ENCODE data around the gene ZNF217. TPM values are rescaled to one million over a fixed set of nuclear protein-coding genes. Genes with fewer than 3 reads are reported as not detected.
"Not testable (repeated sequence)": the region's sequence is repeated elsewhere in the genome, so short reads cannot be mapped to it uniquely, and the experiment has no call there.

The ZNF217 gene
- total RNA-seq, 1 donor from 2014 or later: 57.5 TPM

GRCh38 chr20:53532654-53533312, 60.9 kb downstream of the ZNF217 start:
- intact Hi-C loops (cut with micrococcal nuclease); H3K27ac Mint-ChIP-seq: not testable (repeated sequence)

GRCh38 chr20:53530440-53530839, 63.2 kb downstream of the ZNF217 start:
- no peak for DNase-seq (ENCODE audit: low spot score)
- Mint-ChIP-seq H3K4me1 (ENCODE audit: low read depth) (no peaks in the 10 kb centered on the region), H3K27me3 (ENCODE audit: insufficient read depth) (peaks cover 4% of the 10 kb centered on the region), H3K27ac (no peak overlapping the region), H3K9me3 (no peaks in the 10 kb centered on the region), H3K4me3 (no peak overlapping the region), H3K36me3 (ENCODE audit: low read depth) (no peaks in the 10 kb centered on the region)
- intact Hi-C loops (cut with micrococcal nuclease): no loop called here

More at GRCh38 chr20:53532654-53533312, 60.9 kb downstream of the ZNF217 start:
- not testable (repeated sequence) for H3K4me3 Mint-ChIP-seq; H3K4me1 Mint-ChIP-seq (ENCODE audit: low read depth); H3K36me3 Mint-ChIP-seq (ENCODE audit: low read depth); DNase-seq (ENCODE audit: low spot score); H3K27me3 Mint-ChIP-seq (ENCODE audit: insufficient read depth); H3K9me3 Mint-ChIP-seq

GRCh38 chr20:53529658-53530057, 64.0 kb downstream of the ZNF217 start:
- DNase-seq (ENCODE audit: low spot score): no peak
- Mint-ChIP-seq H3K4me1 (ENCODE audit: low read depth) (no peaks in the 10 kb centered on the region), H3K36me3 (ENCODE audit: low read depth) (no peaks in the 10 kb centered on the region), H3K27me3 (ENCODE audit: insufficient read depth) (peaks cover 3% of the 10 kb centered on the region), H3K9me3 (no peaks in the 10 kb centered on the region), H3K4me3 (no peak overlapping the region), H3K27ac (no peak overlapping the region)
- intact Hi-C loops (cut with micrococcal nuclease): no loop called here

- Mint-ChIP-seq H3K4me1 (ENCODE audit: low read depth) (no peaks in the 10 kb centered on the region), H3K9me3 (no peaks in the 10 kb centered on the region), H3K27me3 (ENCODE audit: insufficient read depth) (peaks cover 1% of the 10 kb centered on the region), H3K36me3 (ENCODE audit: low read depth) (no peaks in the 10 kb centered on the region), H3K4me3 (no peak overlapping the region), H3K27ac (no peak overlapping the region)
- intact Hi-C loops (cut with micrococcal nuclease): no loop called here
- no peak for DNase-seq (ENCODE audit: low spot score)
Measured at GRCh38 chr20:53527196-53527595, 66.4 kb downstream of the ZNF217 start.

- no peak overlapping the region for H3K27ac Mint-ChIP-seq
- no peaks in the 10 kb centered on the region for H3K4me1 Mint-ChIP-seq (ENCODE audit: low read depth)
- H3K9me3 Mint-ChIP-seq: no peaks in the 10 kb centered on the region
- DNase-seq (ENCODE audit: low spot score): no peak
- peaks cover 1% of the 10 kb centered on the region for H3K27me3 Mint-ChIP-seq (ENCODE audit: insufficient read depth)
- H3K4me3 Mint-ChIP-seq: no peak overlapping the region
- intact Hi-C loops (cut with micrococcal nuclease): no loop called here
- H3K36me3 Mint-ChIP-seq (ENCODE audit: low read depth): no peaks in the 10 kb centered on the region
Measured at GRCh38 chr20:53524589-53525312, 68.9 kb downstream of the ZNF217 start.

GRCh38 chr20:53523615-53524014, 70.0 kb downstream of the ZNF217 start:
- H3K9me3 Mint-ChIP-seq; DNase-seq (ENCODE audit: low spot score); H3K4me1 Mint-ChIP-seq (ENCODE audit: low read depth); H3K27ac Mint-ChIP-seq; H3K36me3 Mint-ChIP-seq (ENCODE audit: low read depth); intact Hi-C loops (cut with micrococcal nuclease); H3K27me3 Mint-ChIP-seq (ENCODE audit: insufficient read depth); H3K4me3 Mint-ChIP-seq: not testable (repeated sequence)

- Mint-ChIP-seq H3K9me3 (no peaks in the 10 kb centered on the region), H3K27me3 (ENCODE audit: insufficient read depth) (peaks cover 1% of the 10 kb centered on the region), H3K4me1 (ENCODE audit: low read depth) (no peaks in the 10 kb centered on the region), H3K27ac (no peak overlapping the region), H3K4me3 (no peak overlapping the region), H3K36me3 (ENCODE audit: low read depth) (no peaks in the 10 kb centered on the region)
- intact Hi-C loops (cut with micrococcal nuclease): no loop called here
- DNase-seq (ENCODE audit: low spot score): no peak
Measured at GRCh38 chr20:53522696-53523095, 70.9 kb downstream of the ZNF217 start.

GRCh38 chr20:53522026-53522425, 71.6 kb downstream of the ZNF217 start:
- intact Hi-C loops (cut with micrococcal nuclease): no loop called here
- Mint-ChIP-seq H3K4me1 (ENCODE audit: low read depth) (no peaks in the 10 kb centered on the region), H3K27ac (no peak overlapping the region), H3K9me3 (no peaks in the 10 kb centered on the region), H3K27me3 (ENCODE audit: insufficient read depth) (peaks cover 1% of the 10 kb centered on the region), H3K36me3 (ENCODE audit: low read depth) (no peaks in the 10 kb centered on the region), H3K4me3 (no peak overlapping the region)
- no peak for DNase-seq (ENCODE audit: low spot score)

- H3K9me3 Mint-ChIP-seq; H3K27me3 Mint-ChIP-seq (ENCODE audit: insufficient read depth); H3K36me3 Mint-ChIP-seq (ENCODE audit: low read depth); H3K27ac Mint-ChIP-seq; intact Hi-C loops (cut with micrococcal nuclease); H3K4me1 Mint-ChIP-seq (ENCODE audit: low read depth); H3K4me3 Mint-ChIP-seq; DNase-seq (ENCODE audit: low spot score): not testable (repeated sequence)
Measured at GRCh38 chr20:53521421-53521820, 72.2 kb downstream of the ZNF217 start.

GRCh38 chr20:53517146-53517545, 76.5 kb downstream of the ZNF217 start:
- Mint-ChIP-seq H3K36me3 (ENCODE audit: low read depth) (no peaks in the 10 kb centered on the region), H3K4me3 (no peak overlapping the region), H3K27ac (no peak overlapping the region), H3K27me3 (ENCODE audit: insufficient read depth) (peaks cover 3% of the 10 kb centered on the region), H3K9me3 (no peaks in the 10 kb centered on the region), H3K4me1 (ENCODE audit: low read depth) (no peaks in the 10 kb centered on the region)
- intact Hi-C loops (cut with micrococcal nuclease): no loop called here
- DNase-seq (ENCODE audit: low spot score): no peak
